ENCODE results near the gene SLC6A12.

Gene SLC6A12

GRCh38 chr12:221736-222135 lies 7.8 kb upstream of the SLC6A12 start:
- CTCF ChIA-PET = interaction anchor here (0.6 to 3.7 kb wide), 2 partner anchors 10 to 12 kb away, joined by 3 to 17 read pairs; no protein-coding TSS in a partner anchor

More at GRCh38 chr12:221736-222135, 7.8 kb upstream of the SLC6A12 start:
- POLR2A ChIA-PET = no interaction called here
- Histone ChIP-seq H3K9me3 (ENCODE audit: control insufficient read depth, insufficient read depth, low read depth, low read length) (no peaks in the 10 kb centered on the region), H3K27ac (ENCODE audit: extremely low read depth, low read depth, low read length) (no peak overlapping the region), H3K36me3 (ENCODE audit: control insufficient read depth in 2 of 2, insufficient read depth in 1 of 2, low read length in 2 of 2) (no peaks in the 10 kb centered on the region), H3K4me1 (ENCODE audit: control insufficient read depth, insufficient read depth, low read length) (no peaks in the 10 kb centered on the region; the same call in 1 of the 2 replicates), H3K4me3 (ENCODE audit: low read depth, low read length) (no peak overlapping the region)
- TF ChIP-seq ZNF670 (tag by site-specific recombination; IDR thresholded peaks at IDR 0.05; ENCODE audit: low read depth) (no peak), MEIS1 (CRISPR knock-in tag; IDR thresholded peaks at IDR 0.05; ENCODE audit: borderline replicate concordance) (no peak), ZFHX2 (tag by site-specific recombination; conservative IDR thresholded peaks at IDR 0.05) (no peak), ZNF133 (tag by site-specific recombination; IDR thresholded peaks at IDR 0.05) (no peak), ZNF157 (tag by site-specific recombination; IDR thresholded peaks at IDR 0.05) (no peak), ZBTB7A (tag by site-specific recombination; IDR thresholded peaks at IDR 0.05; ENCODE audit: low read depth) (no peak), ZSCAN23 (tag by site-specific recombination; IDR thresholded peaks at IDR 0.05) (no peak), ZNF518A (tag by site-specific recombination; conservative IDR thresholded peaks at IDR 0.05; ENCODE audit: low read depth) (no peak), EGR2 (tag by site-specific recombination; IDR thresholded peaks at IDR 0.05; ENCODE audit: low read depth) (no peak), GLIS2 (tag by site-specific recombination; IDR thresholded peaks at IDR 0.05) (no peak), ZNF121 (tag by site-specific recombination; IDR thresholded peaks at IDR 0.05) (no peak), ZNF660 (tag by site-specific recombination; IDR thresholded peaks at IDR 0.05) (no peak), SP3 (tag by site-specific recombination; IDR thresholded peaks at IDR 0.05) (no peak), ZNF354C (tag by site-specific recombination; IDR thresholded peaks at IDR 0.05; ENCODE audit: borderline replicate concordance, low read depth) (no peak)
- TF ChIP-seq, protein P1, sequence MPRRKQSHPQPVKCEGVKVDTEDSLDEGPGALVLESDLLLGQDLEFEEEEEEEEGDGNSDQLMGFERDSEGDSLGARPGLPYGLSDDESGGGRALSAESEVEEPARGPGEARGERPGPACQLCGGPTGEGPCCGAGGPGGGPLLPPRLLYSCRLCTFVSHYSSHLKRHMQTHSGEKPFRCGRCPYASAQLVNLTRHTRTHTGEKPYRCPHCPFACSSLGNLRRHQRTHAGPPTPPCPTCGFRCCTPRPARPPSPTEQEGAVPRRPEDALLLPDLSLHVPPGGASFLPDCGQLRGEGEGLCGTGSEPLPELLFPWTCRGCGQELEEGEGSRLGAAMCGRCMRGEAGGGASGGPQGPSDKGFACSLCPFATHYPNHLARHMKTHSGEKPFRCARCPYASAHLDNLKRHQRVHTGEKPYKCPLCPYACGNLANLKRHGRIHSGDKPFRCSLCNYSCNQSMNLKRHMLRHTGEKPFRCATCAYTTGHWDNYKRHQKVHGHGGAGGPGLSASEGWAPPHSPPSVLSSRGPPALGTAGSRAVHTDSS (tag by site-specific recombination; IDR thresholded peaks at IDR 0.05) = no peak
- TF ChIP-seq, protein P2, sequence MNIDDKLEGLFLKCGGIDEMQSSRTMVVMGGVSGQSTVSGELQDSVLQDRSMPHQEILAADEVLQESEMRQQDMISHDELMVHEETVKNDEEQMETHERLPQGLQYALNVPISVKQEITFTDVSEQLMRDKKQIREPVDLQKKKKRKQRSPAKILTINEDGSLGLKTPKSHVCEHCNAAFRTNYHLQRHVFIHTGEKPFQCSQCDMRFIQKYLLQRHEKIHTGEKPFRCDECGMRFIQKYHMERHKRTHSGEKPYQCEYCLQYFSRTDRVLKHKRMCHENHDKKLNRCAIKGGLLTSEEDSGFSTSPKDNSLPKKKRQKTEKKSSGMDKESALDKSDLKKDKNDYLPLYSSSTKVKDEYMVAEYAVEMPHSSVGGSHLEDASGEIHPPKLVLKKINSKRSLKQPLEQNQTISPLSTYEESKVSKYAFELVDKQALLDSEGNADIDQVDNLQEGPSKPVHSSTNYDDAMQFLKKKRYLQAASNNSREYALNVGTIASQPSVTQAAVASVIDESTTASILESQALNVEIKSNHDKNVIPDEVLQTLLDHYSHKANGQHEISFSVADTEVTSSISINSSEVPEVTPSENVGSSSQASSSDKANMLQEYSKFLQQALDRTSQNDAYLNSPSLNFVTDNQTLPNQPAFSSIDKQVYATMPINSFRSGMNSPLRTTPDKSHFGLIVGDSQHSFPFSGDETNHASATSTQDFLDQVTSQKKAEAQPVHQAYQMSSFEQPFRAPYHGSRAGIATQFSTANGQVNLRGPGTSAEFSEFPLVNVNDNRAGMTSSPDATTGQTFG (tag by site-specific recombination; IDR thresholded peaks at IDR 0.05; ENCODE audit: borderline replicate concordance) = no peak
